ENCODE data around the gene ACTR3C. TPM values are rescaled to one million over a fixed set of nuclear protein-coding genes. Genes with fewer than 3 reads are reported as not detected.

ACTR3C gene
- total and polyA plus RNA-seq, 2 of the 13 experiments (the other 11 are each of a cell fraction or from before 2014, with no cell fraction given), result 3.8 to 7.5 TPM

GRCh38 chr7:150325110-150325611 is 1.8 kb upstream of the ACTR3C start:
- H3K79me2 ChIP-seq (ENCODE audit: insufficient read depth, low read length), result peaks cover 59% of the 10 kb centered on the region
- DNase-seq (ENCODE audit: low spot score), result no peak
- no TSS peak for BruUV-seq (replicated peaks)
- in situ Hi-C loops (cut with HindIII; ENCODE audit: extremely low pct_ligation_motif_present, low pct_unique_long_range_greater_than_20kb) (no loop called here), intact Hi-C loops (cut with micrococcal nuclease; ENCODE audit: unreplicated experiment) (no loop called here)
- H3K9me3 ChIP-seq (ENCODE audit: low read length), result no peaks in the 10 kb centered on the region
- no peaks in the 10 kb centered on the region; a peak in 1 of 5 replicates for H3K27me3 ChIP-seq (ENCODE audit: control insufficient read depth in 1 of 2, insufficient read depth in 2 of 2, low read length in 2 of 2)
- peaks cover 54% of the 10 kb centered on the region for H3K4me1 ChIP-seq (ENCODE audit: insufficient read depth, low read length)
- H3K36me3 ChIP-seq (replicated peaks in 1 of 2; ENCODE audit: control insufficient read depth in 1 of 2, insufficient read depth in 2 of 2, low read length in 2 of 2), result peaks cover 23 to 51% of the 10 kb centered on the region in 2 experiments
- POLR2A ChIA-PET, result interaction anchor here (1.3 to 5.4 kb wide), 4 partner anchors 11 to 80 kb away, joined by 3 to 41 read pairs (median 8); a partner anchor contains a TSS
- H4K20me1 ChIP-seq (ENCODE audit: insufficient read depth, low read length), result 0 out of 2 replicates have a peak, but pooled peaks cover 2% of the 10 kb centered on the region
- no peak overlapping the region for H2AFZ ChIP-seq (ENCODE audit: low read length)
- H3K4me2 ChIP-seq (ENCODE audit: low read depth, low read length), result peak overlapping the region; percentile 96
- H3K27ac ChIP-seq (ENCODE audit: extremely low read length, insufficient read depth, low read length), result peak overlapping the region; percentile 84
- peak overlapping the region; percentile 74 to 81 (median 77); a peak in 5 of 6 replicates for H3K4me3 ChIP-seq (replicated peaks in 1 of 3; ENCODE audit: insufficient read depth in 1 of 3, low read depth in 2 of 3, low read length in 3 of 3)
- no peak for ATAC-seq
- WGBS (ENCODE audit: low lambda C conversion rate), result 91% methylated on average over 7 of the region's 10 CpGs
- no peak for FAIRE-seq
- H3K9ac ChIP-seq (ENCODE audit: insufficient read depth, low read depth, low read length), result peak overlapping the region; percentile 92; the same call in 1 of the 2 replicates
- CTCF ChIA-PET (ENCODE audit: low intra/inter-chr PET ratio, low total read pairs), result no interaction called here
- peak; percentile 36; the same call in 1 of the 2 replicates for TF ChIP-seq ZNF768 (CRISPR knock-in tag; IDR thresholded peaks at IDR 0.05)
- TF ChIP-seq ZNF274 (CRISPR knock-in tag; IDR thresholded peaks at IDR 0.05), result no peak
- TF ChIP-seq, protein P1, sequence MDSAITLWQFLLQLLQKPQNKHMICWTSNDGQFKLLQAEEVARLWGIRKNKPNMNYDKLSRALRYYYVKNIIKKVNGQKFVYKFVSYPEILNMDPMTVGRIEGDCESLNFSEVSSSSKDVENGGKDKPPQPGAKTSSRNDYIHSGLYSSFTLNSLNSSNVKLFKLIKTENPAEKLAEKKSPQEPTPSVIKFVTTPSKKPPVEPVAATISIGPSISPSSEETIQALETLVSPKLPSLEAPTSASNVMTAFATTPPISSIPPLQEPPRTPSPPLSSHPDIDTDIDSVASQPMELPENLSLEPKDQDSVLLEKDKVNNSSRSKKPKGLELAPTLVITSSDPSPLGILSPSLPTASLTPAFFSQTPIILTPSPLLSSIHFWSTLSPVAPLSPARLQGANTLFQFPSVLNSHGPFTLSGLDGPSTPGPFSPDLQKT (CRISPR knock-in tag; IDR thresholded peaks at IDR 0.05; ENCODE audit: borderline replicate concordance), result no peak
- TF ChIP-seq ZXDC (CRISPR knock-in tag; IDR thresholded peaks at IDR 0.05), result 0 out of 2 replicates have a peak, but pooled peaks have one; percentile 12
- no peak for TF ChIP-seq HMG20B (CRISPR knock-in tag; conservative IDR thresholded peaks at IDR 0.05)
- no peak for TF ChIP-seq IRF2 (CRISPR knock-in tag; IDR thresholded peaks at IDR 0.05)
- TF ChIP-seq ZNF33A (CRISPR knock-in tag; IDR thresholded peaks at IDR 0.05; ENCODE audit: borderline replicate concordance), result no peak
- 0 out of 2 replicates have a peak, but pooled peaks have one; percentile 21 for TF ChIP-seq NRL (CRISPR knock-in tag; IDR thresholded peaks at IDR 0.05; ENCODE audit: borderline replicate concordance)
- TF ChIP-seq TEAD3 (CRISPR knock-in tag; optimal IDR thresholded peaks at IDR 0.05; ENCODE audit: borderline replicate concordance), result peak; percentile 61
- TF ChIP-seq NFKB2 (CRISPR knock-in tag; IDR thresholded peaks at IDR 0.05; ENCODE audit: borderline replicate concordance), result 0 out of 2 replicates have a peak, but pooled peaks have one; percentile 18
- TF ChIP-seq ZNF740 (CRISPR knock-in tag; IDR thresholded peaks at IDR 0.05), result 0 out of 2 replicates have a peak, but pooled peaks have one; percentile 12
- TF ChIP-seq, protein P2, sequence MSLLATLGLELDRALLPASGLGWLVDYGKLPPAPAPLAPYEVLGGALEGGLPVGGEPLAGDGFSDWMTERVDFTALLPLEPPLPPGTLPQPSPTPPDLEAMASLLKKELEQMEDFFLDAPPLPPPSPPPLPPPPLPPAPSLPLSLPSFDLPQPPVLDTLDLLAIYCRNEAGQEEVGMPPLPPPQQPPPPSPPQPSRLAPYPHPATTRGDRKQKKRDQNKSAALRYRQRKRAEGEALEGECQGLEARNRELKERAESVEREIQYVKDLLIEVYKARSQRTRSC (CRISPR knock-in tag; IDR thresholded peaks at IDR 0.05; ENCODE audit: low read depth), result no peak
- no peak for TF ChIP-seq PRPF4 (IDR thresholded peaks at IDR 0.05; ENCODE audit: low read depth, low read length, poor library complexity, severe bottlenecking)
- no peak for TF ChIP-seq CEBPG (CRISPR knock-in tag; IDR thresholded peaks at IDR 0.05)
- TF ChIP-seq ZNF503 (CRISPR knock-in tag; IDR thresholded peaks at IDR 0.05), result no peak
- TF ChIP-seq ZNF878 (CRISPR knock-in tag; IDR thresholded peaks at IDR 0.05), result no peak

Data from HepG2 (cell line).